IPS DF 6.9 (cell line): Measurements from ENCODE around the gene TH.

Experiments
- DNase-seq: peaks from one replicate; pipeline ENCODE4 v3.0.0-alpha.2; 2013; ENCODE audit warnings: low read depth, low spot score
- H3K27ac ChIP-seq: one replicate; pipeline ENCODE4 v1.5.1; 2013; ENCODE audit warnings: low read length, control low read depth
- H3K27me3 ChIP-seq: 2 replicates; pipeline ENCODE4 v1.6.1; 2013; ENCODE audit warnings: mild to moderate bottlenecking, low read length; ENCODE audit not compliant: control insufficient read depth, insufficient read depth
- H3K36me3 ChIP-seq: 2 replicates; pipeline ENCODE4 v1.6.1; 2013; ENCODE audit warnings: low read length; ENCODE audit not compliant: control insufficient read depth, insufficient read depth
- H3K4me1 ChIP-seq: 2 replicates; pipeline ENCODE4 v1.6.1; 2013; ENCODE audit warnings: low read length; ENCODE audit not compliant: control insufficient read depth, insufficient read depth
- H3K4me3 ChIP-seq: 2 replicates; pipeline ENCODE4 v1.5.1; 2013; ENCODE audit warnings: mild to moderate bottlenecking, low read length
- H3K9me3 ChIP-seq: 2 replicates; pipeline ENCODE4 v1.6.1; 2013; ENCODE audit warnings: low read length, inconsistent platforms; ENCODE audit not compliant: control insufficient read depth, insufficient read depth
- WGBS: extraction: QIAGEN DNeasy Blood & Tissue Kit; methylation state at CpG from one replicate; pipeline ENCODE4 v1.1.7; 2013; ENCODE audit warnings: mixed read lengths, missing lambda C conversion rate; ENCODE audit not compliant: insufficient read length, insufficient coverage; 5-methylcytosine and 5-hydroxymethylcytosine counted together

The TH gene

GRCh38 chr11:2175659-2176058 is 4.0 kb upstream of the TH start:
- H3K36me3 ChIP-seq: no peaks in the 10 kb centered on the region; the same call in 1 of the 2 replicates
- H3K27ac ChIP-seq: no peak overlapping the region
- no peak for DNase-seq
- no peak overlapping the region for H3K4me3 ChIP-seq
- WGBS: no CpG with 5 or more reads among the region's 13 CpGs
- no peaks in the 10 kb centered on the region for H3K27me3 ChIP-seq
- H3K9me3 ChIP-seq: no peaks in the 10 kb centered on the region
- H3K4me1 ChIP-seq: no peaks in the 10 kb centered on the region

- H3K4me3 ChIP-seq: no peak overlapping the region
- no peaks in the 10 kb centered on the region; the same call in 1 of the 2 replicates for H3K36me3 ChIP-seq
- no peaks in the 10 kb centered on the region for H3K27me3 ChIP-seq
- H3K27ac ChIP-seq: no peak overlapping the region
- no peaks in the 10 kb centered on the region for H3K4me1 ChIP-seq
- no peak for DNase-seq
- WGBS: no CpG with 5 or more reads among the region's 11 CpGs
- H3K9me3 ChIP-seq: no peaks in the 10 kb centered on the region
These were observed 2.7 kb upstream of the TH start for GRCh38 chr11:2174361-2174760.

DNA sequence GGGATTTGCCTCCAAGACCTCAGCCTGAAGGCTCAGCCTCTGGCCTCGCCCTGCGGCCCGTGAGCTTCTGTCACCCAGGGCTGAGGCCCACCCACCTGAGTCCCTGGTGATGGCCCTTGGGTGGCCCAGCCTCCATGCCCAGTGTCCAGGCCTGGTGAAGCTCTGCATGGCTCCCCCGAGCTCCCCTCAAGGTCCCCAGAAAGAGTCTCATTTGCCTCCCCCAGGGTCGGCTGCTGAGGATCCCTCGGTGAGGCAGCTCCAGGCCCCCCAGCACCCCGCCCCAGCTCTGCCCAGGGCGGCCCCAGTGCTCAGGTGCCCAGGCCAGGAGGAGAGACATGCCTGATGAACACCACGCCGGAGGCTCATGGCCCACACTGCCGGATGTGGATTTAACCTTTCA is 2.1 kb upstream of the TH start:
- no CpG with 5 or more reads among the region's 11 CpGs for WGBS
- Histone ChIP-seq H3K4me3 (no peak overlapping the region), H3K27ac (no peak overlapping the region), H3K27me3 (no peaks in the 10 kb centered on the region), H3K36me3 (no peaks in the 10 kb centered on the region; the same call in 1 of the 2 replicates), H3K4me1 (no peaks in the 10 kb centered on the region), H3K9me3 (no peaks in the 10 kb centered on the region)
- no peak for DNase-seq

GRCh38 chr11:2173150-2173693 is 1.6 kb upstream of the TH start:
- no CpG with 5 or more reads among the region's 16 CpGs for WGBS
- Histone ChIP-seq H3K4me1 (no peaks in the 10 kb centered on the region), H3K27ac (no peak overlapping the region), H3K4me3 (no peak overlapping the region), H3K27me3 (no peaks in the 10 kb centered on the region), H3K9me3 (no peaks in the 10 kb centered on the region), H3K36me3 (no peaks in the 10 kb centered on the region; the same call in 1 of the 2 replicates)
- DNase-seq: no peak

DNA sequence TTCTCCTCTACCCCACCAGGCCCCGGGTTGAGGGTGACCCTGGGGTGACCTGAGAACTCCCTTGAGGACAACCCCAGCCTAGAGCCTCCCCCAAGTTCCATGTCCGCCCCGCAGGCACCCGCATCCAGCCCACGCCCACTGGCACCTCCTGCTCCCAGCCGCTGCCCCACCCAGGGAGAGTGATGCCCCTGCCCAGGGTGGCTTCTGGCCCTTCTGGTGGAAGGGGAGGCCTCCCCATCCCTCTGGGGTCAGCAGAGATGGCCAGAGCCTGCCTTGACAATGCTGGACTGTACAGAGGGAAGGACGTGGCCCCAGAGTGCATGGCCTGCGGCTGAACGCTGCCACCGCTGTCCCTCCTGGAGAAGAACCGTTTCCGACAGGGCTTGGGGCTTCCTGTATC is 1.1 kb upstream of the TH start:
- Histone ChIP-seq H3K9me3 (no peaks in the 10 kb centered on the region), H3K36me3 (no peaks in the 10 kb centered on the region; the same call in 1 of the 2 replicates), H3K4me3 (no peak overlapping the region), H3K4me1 (no peaks in the 10 kb centered on the region), H3K27me3 (no peaks in the 10 kb centered on the region), H3K27ac (no peak overlapping the region)
- no peak for DNase-seq
- no CpG with 5 or more reads among the region's 12 CpGs for WGBS

GRCh38 chr11:2169626-2170570 is 1.7 kb downstream of the TH start:
- H3K27me3 ChIP-seq: no peaks in the 10 kb centered on the region
- no peak overlapping the region for H3K4me3 ChIP-seq
- no peak overlapping the region for H3K27ac ChIP-seq
- DNase-seq: no peak
- no peaks in the 10 kb centered on the region for H3K9me3 ChIP-seq
- H3K4me1 ChIP-seq: 0 out of 2 replicates have a peak, but pooled peaks cover 1% of the 10 kb centered on the region
- WGBS: no CpG with 5 or more reads among the region's 45 CpGs
- H3K36me3 ChIP-seq: no peaks in the 10 kb centered on the region; the same call in 1 of the 2 replicates

- Histone ChIP-seq H3K9me3 (no peaks in the 10 kb centered on the region), H3K27ac (no peak overlapping the region), H3K27me3 (no peaks in the 10 kb centered on the region), H3K36me3 (no peaks in the 10 kb centered on the region; the same call in 1 of the 2 replicates), H3K4me3 (no peak overlapping the region), H3K4me1 (0 out of 2 replicates have a peak, but pooled peaks cover 1% of the 10 kb centered on the region)
- DNase-seq: no peak
- no CpG with 5 or more reads among the region's 10 CpGs for WGBS
These were observed 2.6 kb downstream of the TH start for GRCh38 chr11:2169005-2169378.

DNA sequence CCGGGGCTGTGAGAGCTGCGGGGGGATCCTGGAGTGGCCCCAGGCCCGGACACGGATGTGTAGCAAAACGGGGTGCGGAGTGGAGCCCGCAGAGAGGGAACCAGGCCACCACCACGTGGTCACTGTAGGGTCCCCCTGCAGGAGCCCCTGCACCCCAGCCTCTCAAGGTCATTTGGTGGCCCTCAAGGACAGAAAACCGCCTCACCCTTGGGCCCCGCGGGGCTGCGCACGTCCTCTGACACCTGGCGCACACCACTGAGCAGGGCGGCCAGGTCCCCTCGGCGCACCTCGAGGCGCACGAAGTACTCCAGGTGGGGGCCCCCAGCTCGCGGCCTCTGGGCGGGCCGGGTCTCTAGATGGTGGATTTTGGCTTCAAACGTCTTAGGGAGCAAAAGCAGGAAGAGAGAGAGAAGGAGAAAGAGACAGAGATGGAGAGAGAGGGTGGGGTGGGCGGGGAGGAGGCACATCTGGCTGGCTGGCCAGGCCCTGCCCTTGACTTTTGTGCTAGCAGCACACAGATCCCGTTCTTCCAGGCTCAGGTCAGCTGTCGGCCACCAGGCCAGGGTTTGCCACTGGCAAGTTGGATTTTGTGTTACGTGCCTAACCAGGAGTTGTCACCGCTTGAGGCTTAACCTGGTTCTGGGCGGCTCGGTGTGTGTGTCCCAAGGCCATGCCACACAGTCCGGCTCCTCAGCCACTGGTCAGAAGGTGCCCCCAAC is 3.2 kb downstream of the TH start:
- H3K36me3 ChIP-seq: no peaks in the 10 kb centered on the region; the same call in 1 of the 2 replicates
- H3K27ac ChIP-seq: no peak overlapping the region
- H3K4me1 ChIP-seq: 0 out of 2 replicates have a peak, but pooled peaks cover 1% of the 10 kb centered on the region
- H3K9me3 ChIP-seq: no peaks in the 10 kb centered on the region
- H3K4me3 ChIP-seq: no peak overlapping the region
- DNase-seq: no peak
- no CpG with 5 or more reads among the region's 33 CpGs for WGBS
- H3K27me3 ChIP-seq: no peaks in the 10 kb centered on the region

GRCh38 chr11:2167141-2168045 is 4.2 kb downstream of the TH start:
- Histone ChIP-seq H3K27ac (no peak overlapping the region), H3K36me3 (no peaks in the 10 kb centered on the region; the same call in 1 of the 2 replicates), H3K4me3 (no peak overlapping the region), H3K4me1 (0 out of 2 replicates have a peak, but pooled peaks cover 1% of the 10 kb centered on the region), H3K9me3 (no peaks in the 10 kb centered on the region), H3K27me3 (no peaks in the 10 kb centered on the region)
- WGBS: no CpG with 5 or more reads among the region's 31 CpGs
- no peak for DNase-seq
